ENCODE results near the gene ADGRV1. TPM values are rescaled to one million over a fixed set of nuclear protein-coding genes. Genes with fewer than 3 reads are reported as not detected.

Gene ADGRV1
- total RNA-seq, 4 donors from 2014 or later: 1.9 to 11.3 TPM; not detected in 2

DNA sequence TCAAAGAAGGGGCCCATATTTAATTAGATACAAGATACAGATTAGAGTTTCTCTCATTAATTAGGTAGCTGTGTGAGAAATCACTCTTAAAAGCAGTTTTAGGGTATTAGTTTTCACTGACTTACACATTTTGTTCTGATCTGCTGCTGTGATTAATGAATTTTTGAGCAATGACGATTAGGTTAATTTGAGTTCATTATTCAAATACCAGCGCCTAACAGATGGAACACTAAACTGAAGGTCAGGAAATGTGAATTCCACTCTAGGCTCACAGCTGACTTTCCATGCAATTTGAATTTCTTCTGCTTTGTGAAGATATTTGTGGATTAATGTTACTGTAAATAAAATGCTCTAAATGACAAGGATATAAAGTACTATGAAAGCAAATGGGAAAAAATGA is 380.6 kb downstream of the ADGRV1 start:
- no peak for DNase-seq
- H3K4me3 ChIP-seq: no peak overlapping the region

DNA sequence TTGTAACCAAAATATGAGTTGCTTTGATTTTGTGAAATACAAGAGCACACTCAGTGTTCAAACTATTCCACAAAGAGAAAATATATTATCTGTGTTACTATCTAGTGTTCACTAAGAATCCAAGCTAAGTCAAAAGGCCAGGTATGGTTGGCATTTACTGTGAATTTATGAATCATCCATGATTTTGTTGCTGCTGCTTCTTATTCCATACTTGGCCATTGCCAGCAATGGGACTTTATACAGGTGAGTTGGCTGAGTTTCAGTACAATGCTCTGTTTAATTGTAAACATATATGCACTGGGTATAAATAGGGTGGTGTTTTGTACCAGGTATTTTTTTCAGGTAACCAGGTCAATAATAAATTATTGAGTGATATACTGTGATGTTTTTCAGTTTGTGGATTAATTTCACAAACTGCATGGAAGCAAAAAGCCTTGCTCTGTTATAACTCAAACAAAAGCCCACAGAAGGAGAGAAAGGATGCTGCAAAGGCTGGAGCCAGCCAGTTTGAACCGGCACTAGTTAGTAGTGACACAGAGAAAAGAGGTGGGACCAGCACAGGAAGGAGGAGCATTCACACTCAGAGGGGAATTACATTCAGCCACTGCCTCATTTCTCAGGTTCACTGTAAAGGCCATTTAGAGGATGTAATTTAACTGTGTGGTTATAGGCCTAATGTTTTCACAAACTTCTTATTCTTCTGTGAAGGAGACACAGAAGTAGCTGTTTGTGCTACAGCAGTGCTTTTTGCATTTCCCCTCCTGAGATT is 381.8 kb downstream of the ADGRV1 start:
- H3K4me1 ChIP-seq: no peaks in the 10 kb centered on the region
- no peak for DNase-seq
- H3K36me3 ChIP-seq: no peaks in the 10 kb centered on the region
- no peaks in the 10 kb centered on the region for H3K9me3 ChIP-seq
- TF ChIP-seq, protein P1, sequence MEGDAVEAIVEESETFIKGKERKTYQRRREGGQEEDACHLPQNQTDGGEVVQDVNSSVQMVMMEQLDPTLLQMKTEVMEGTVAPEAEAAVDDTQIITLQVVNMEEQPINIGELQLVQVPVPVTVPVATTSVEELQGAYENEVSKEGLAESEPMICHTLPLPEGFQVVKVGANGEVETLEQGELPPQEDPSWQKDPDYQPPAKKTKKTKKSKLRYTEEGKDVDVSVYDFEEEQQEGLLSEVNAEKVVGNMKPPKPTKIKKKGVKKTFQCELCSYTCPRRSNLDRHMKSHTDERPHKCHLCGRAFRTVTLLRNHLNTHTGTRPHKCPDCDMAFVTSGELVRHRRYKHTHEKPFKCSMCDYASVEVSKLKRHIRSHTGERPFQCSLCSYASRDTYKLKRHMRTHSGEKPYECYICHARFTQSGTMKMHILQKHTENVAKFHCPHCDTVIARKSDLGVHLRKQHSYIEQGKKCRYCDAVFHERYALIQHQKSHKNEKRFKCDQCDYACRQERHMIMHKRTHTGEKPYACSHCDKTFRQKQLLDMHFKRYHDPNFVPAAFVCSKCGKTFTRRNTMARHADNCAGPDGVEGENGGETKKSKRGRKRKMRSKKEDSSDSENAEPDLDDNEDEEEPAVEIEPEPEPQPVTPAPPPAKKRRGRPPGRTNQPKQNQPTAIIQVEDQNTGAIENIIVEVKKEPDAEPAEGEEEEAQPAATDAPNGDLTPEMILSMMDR (IDR thresholded peaks at IDR 0.05): no peak
- TF ChIP-seq POLR2A (IDR thresholded peaks at IDR 0.05): no peak
- intact Hi-C loops (cut with DNase I; ENCODE audit: low total_unique reads): no loop called here
- H3K27me3 ChIP-seq: no peaks in the 10 kb centered on the region
- H3K27ac ChIP-seq: no peak overlapping the region
- H3K4me3 ChIP-seq: no peak overlapping the region

More for the DNA sequence above, 380.6 kb downstream of the ADGRV1 start:
- H3K4me1 ChIP-seq: no peaks in the 10 kb centered on the region
- no peak overlapping the region for H3K27ac ChIP-seq
- no peaks in the 10 kb centered on the region for H3K9me3 ChIP-seq
- no peaks in the 10 kb centered on the region for H3K36me3 ChIP-seq
- intact Hi-C loops (cut with DNase I; ENCODE audit: low total_unique reads): no loop called here
- no peaks in the 10 kb centered on the region for H3K27me3 ChIP-seq
- TF ChIP-seq POLR2A (IDR thresholded peaks at IDR 0.05): no peak
- TF ChIP-seq, protein P1 (IDR thresholded peaks at IDR 0.05): no peak

DNA sequence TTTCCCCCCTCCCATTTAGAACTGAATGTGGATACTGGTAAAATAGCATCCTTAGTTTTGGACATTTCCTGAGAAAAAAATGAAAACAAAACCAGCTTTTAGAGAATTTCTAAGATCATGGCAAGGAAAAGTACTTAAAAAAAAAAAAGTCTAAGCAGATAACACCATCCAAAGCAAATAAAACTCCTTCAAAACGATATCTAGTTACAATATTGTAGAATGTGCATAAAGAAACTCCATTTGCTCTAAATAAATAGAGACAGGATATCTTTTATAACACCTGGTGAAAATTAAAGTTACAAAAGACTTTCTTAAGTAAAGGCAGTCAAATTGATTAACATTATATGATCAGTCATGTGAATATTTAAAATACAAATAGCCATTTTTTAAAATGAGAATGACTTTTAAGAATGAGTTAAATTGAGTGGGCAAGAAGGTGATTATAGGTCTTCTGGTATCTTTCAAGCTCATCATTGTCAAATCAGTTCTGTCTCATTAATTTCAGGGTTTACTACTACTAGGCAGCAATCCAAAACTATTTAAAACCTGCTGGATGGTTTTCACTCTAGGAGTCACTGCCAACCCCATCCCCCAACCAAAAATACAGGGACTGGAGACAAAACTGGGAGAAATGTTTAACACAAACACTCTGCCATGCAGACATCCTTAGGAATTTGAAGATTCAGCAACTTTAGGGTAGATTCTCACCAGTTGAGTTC is 382.6 kb downstream of the ADGRV1 start:
- no peaks in the 10 kb centered on the region for H3K27me3 ChIP-seq
- intact Hi-C loops (cut with DNase I; ENCODE audit: low total_unique reads): no loop called here
- H3K36me3 ChIP-seq: no peaks in the 10 kb centered on the region
- no peak overlapping the region for H3K4me3 ChIP-seq
- no peaks in the 10 kb centered on the region for H3K4me1 ChIP-seq
- TF ChIP-seq, protein P1 (IDR thresholded peaks at IDR 0.05): no peak
- no peak for TF ChIP-seq POLR2A (IDR thresholded peaks at IDR 0.05)
- H3K27ac ChIP-seq: no peak overlapping the region
- no peaks in the 10 kb centered on the region for H3K9me3 ChIP-seq
- no peak for DNase-seq

DNA sequence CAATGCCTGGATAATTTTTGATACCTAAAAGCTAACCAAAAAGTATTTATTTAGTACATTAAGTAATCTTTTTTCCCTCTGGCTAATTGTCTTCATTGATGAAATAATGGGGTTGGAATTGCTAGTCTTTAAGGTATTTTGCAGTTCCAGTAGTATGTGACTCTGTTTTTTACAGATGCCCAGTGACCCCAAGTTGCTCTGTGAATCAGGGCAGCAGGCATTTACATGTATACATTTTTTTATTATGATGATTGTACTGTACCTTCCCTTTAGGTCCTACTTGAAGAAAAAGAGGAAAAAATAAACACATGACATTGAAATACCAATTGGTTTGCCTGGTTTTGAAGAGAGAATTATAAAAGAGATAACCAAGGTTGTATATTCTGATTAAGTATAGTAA is 385.5 kb downstream of the ADGRV1 start:
- TF ChIP-seq, protein P1 (IDR thresholded peaks at IDR 0.05): no peak
- no peak for TF ChIP-seq POLR2A (IDR thresholded peaks at IDR 0.05)
- no peak for DNase-seq
- Histone ChIP-seq H3K27me3 (no peaks in the 10 kb centered on the region), H3K4me1 (no peaks in the 10 kb centered on the region), H3K27ac (no peak overlapping the region), H3K9me3 (no peaks in the 10 kb centered on the region), H3K4me3 (no peak overlapping the region), H3K36me3 (no peaks in the 10 kb centered on the region)
- intact Hi-C loops (cut with DNase I; ENCODE audit: low total_unique reads): no loop called here

DNA sequence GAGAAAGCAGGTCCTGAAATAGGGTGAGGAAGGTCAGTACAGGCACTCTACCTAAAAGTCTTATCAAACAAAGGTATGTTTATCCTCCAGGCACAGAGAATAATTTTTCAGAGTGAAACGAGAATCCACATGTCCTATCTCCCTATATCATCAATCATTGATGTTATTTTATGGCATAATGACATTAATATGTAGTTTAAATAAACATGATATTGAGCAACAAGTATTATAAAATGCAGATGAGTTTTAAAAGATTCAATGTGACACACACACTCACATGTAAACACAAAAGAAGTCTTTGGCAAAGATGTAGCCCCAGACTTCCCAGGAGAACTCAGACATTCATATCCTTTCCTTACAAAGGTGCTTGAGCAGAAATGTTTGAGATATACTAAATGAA is 389.1 kb downstream of the ADGRV1 start:
- no peaks in the 10 kb centered on the region for H3K4me1 ChIP-seq
- intact Hi-C loops (cut with DNase I; ENCODE audit: low total_unique reads): no loop called here
- no peak overlapping the region for H3K4me3 ChIP-seq
- H3K36me3 ChIP-seq: no peaks in the 10 kb centered on the region
- TF ChIP-seq, protein P1 (IDR thresholded peaks at IDR 0.05): no peak
- no peak for TF ChIP-seq POLR2A (IDR thresholded peaks at IDR 0.05)
- H3K27ac ChIP-seq: no peak overlapping the region
- no peaks in the 10 kb centered on the region for H3K9me3 ChIP-seq
- H3K27me3 ChIP-seq: no peaks in the 10 kb centered on the region
- no peak for DNase-seq
